ENCODE measurements around the gene PIP4K2C. TPM values are rescaled to one million over a fixed set of nuclear protein-coding genes. Genes with fewer than 3 reads are reported as not detected.
"Not testable (repeated sequence)": the region's sequence is repeated elsewhere in the genome, so short reads cannot be mapped to it uniquely, and the experiment has no call there.

PIP4K2C gene
- total and polyA plus RNA-seq, 12 donors: 5.8 to 17.2 (median 14.1) TPM

GRCh38 chr12:57614948-57615500 is 24.0 kb downstream of the PIP4K2C start:
- Histone ChIP-seq H3K4me1 (peaks cover 0 to 80% (median 33%) of the 10 kb centered on the region in 9 donors), H3K36me3 (peaks cover 0 to 28% (median 6%) of the 10 kb centered on the region in 9 donors), H3K27ac (peak overlapping the region in 4 of 10 donors; percentile 11 to 75 (median 52)), H3K27me3 (peaks cover 0 to 82% (median 7%) of the 10 kb centered on the region in 7 donors), H3K4me3 (peak overlapping the region in 2 of 10 donors; percentile 25 to 54), H3K9me3 (no peaks in the 10 kb centered on the region)
- WGBS, 2 donors: 84 to 86% methylated on average over 11 of the region's 11 CpGs
- intact Hi-C loops (cut with DNase I): no loop called here
- ATAC-seq (no peak), DNase-seq (no peak)
- TF ChIP-seq CTCF (IDR thresholded peaks at IDR 0.05): no peak

- peaks cover 2 to 82% (median 14%) of the 10 kb centered on the region in 7 donors for H3K27me3 ChIP-seq
- ATAC-seq (no peak), DNase-seq (no peak)
- peaks cover 0 to 28% (median 6%) of the 10 kb centered on the region in 9 donors for H3K36me3 ChIP-seq
- H3K9me3 ChIP-seq: no peaks in the 10 kb centered on the region
- H3K4me1 ChIP-seq: peaks cover under 1 to 79% (median 30%) of the 10 kb centered on the region in 9 donors
- H3K27ac ChIP-seq: peak overlapping the region in 5 of 10 donors; percentile 35 to 75 (median 61)
- peak overlapping the region in 7 of 10 donors; percentile 14 to 60 (median 38) for H3K4me3 ChIP-seq
- no peak for TF ChIP-seq CTCF (IDR thresholded peaks at IDR 0.05)
- intact Hi-C loops (cut with DNase I): no loop called here
- 76 to 84% methylated on average over 5 of the region's 5 CpGs for WGBS, 2 donors
Measured at GRCh38 chr12:57615637-57616036, 24.6 kb downstream of the PIP4K2C start.

- DNase-seq: no peak
- Histone ChIP-seq H3K27ac (peak overlapping the region in 6 of 10 donors; percentile 61 to 81 (median 70)), H3K36me3 (peaks cover 0 to 28% (median 6%) of the 10 kb centered on the region in 9 donors), H3K4me3 (peak overlapping the region in 9 of 10 donors; percentile 14 to 60 (median 32)), H3K4me1 (peaks cover 7 to 82% (median 30%) of the 10 kb centered on the region in 9 donors), H3K27me3 (peaks cover 11 to 82% (median 23%) of the 10 kb centered on the region in 7 donors), H3K9me3 (no peaks in the 10 kb centered on the region)
- ATAC-seq: no peak
- TF ChIP-seq CTCF (IDR thresholded peaks at IDR 0.05): no peak
- intact Hi-C loops (cut with DNase I): no loop called here
- 71 to 77% methylated on average over 3 of the region's 3 CpGs for WGBS, 2 donors
Measured at GRCh38 chr12:57616383-57617101, 25.6 kb downstream of the PIP4K2C start.

GRCh38 chr12:57617942-57618341 is 26.9 kb downstream of the PIP4K2C start:
- no peak for TF ChIP-seq CTCF (IDR thresholded peaks at IDR 0.05)
- ATAC-seq: peak; percentile 16 to 72 (median 58)
- H3K4me3 ChIP-seq: peak overlapping the region in 9 of 10 donors; percentile 14 to 60 (median 35)
- intact Hi-C loops (cut with DNase I): no loop called here
- 46 to 60% methylated on average over 11 of the region's 11 CpGs for WGBS, 2 donors
- peaks cover 0 to 28% (median 6%) of the 10 kb centered on the region in 9 donors for H3K36me3 ChIP-seq
- peak; percentile 33 to 55 for DNase-seq
- H3K27me3 ChIP-seq: peaks cover 11 to 82% (median 35%) of the 10 kb centered on the region in 7 donors
- peaks cover 9 to 79% (median 30%) of the 10 kb centered on the region in 9 donors for H3K4me1 ChIP-seq
- H3K9me3 ChIP-seq: no peaks in the 10 kb centered on the region
- peak overlapping the region in 8 of 10 donors; percentile 36 to 81 (median 68) for H3K27ac ChIP-seq

- DNase-seq; ATAC-seq; H3K9me3 ChIP-seq; intact Hi-C loops (cut with DNase I): not testable (repeated sequence)
- H3K27me3 ChIP-seq: peaks cover 11 to 82% (median 39%) of the 10 kb centered on the region in 7 donors
- WGBS, 2 donors: 85 to 95% methylated on average over 6 of the region's 6 CpGs
- H3K4me1 ChIP-seq: peaks cover 9 to 75% (median 30%) of the 10 kb centered on the region in 9 donors
- H3K36me3 ChIP-seq: peaks cover 0 to 28% (median 6%) of the 10 kb centered on the region in 9 donors
- H3K4me3 ChIP-seq: peak overlapping the region in 3 of 10 donors; percentile 47 to 60 (median 54)
- peak overlapping the region in 8 of 10 donors; percentile 36 to 81 (median 67) for H3K27ac ChIP-seq
Measured at GRCh38 chr12:57618431-57618830, 27.4 kb downstream of the PIP4K2C start.

Data from heart right ventricle (tissue), 16 donors.